ENCODE results near the gene RARB.

The RARB gene

GRCh38 chr3:25508433-25508832 lies 80.4 kb downstream of the RARB start:
- DNase-seq (ENCODE audit: low read depth in 3 of 3): no peak

- no peak for DNase-seq (ENCODE audit: low read depth in 3 of 3)
Measured at GRCh38 chr3:25508901-25509300, 80.8 kb downstream of the RARB start.

- no peak for DNase-seq (ENCODE audit: low read depth in 3 of 3)
Measured at GRCh38 chr3:25510797-25511196, 82.7 kb downstream of the RARB start.

DNA sequence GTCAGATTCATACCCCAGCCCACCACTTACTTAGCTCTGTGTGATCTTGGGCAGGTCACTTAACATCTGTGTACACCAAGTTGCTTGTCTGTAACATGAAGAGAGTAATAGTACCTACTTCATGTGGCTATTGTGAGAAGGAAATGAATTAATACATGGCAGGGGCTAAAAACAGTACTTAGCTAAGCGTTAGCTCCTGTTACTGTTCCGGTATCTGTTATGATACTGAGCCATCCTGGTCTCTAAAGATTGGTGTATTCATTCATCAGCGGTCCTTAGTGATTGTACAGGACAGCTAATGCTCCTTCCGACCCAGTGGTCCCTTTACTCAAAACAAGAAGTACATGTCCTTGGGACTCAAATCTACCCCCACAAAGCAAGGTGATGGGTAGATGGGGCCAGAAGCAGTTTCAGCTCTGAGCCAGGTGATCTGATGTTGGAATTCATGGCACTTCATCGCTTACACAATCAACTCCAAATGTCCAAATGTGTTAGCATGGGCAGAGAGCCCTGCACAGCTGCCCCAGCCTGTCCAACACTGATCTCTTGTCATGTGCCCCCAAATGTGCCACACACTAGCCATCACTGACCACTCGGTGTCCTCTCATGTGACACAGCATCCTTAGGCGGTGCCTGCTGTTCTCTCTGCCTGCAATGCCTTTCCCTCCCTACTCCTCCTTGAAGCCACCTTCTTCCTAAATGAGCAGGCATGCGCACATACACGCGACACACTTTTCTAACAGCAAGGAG lies 84.1 kb downstream of the RARB start:
- DNase-seq (ENCODE audit: low read depth in 3 of 3): no peak

- DNase-seq (ENCODE audit: low read depth in 3 of 3): no peak
Measured at GRCh38 chr3:25513642-25514266, 85.7 kb downstream of the RARB start.

- no peak for DNase-seq (ENCODE audit: low read depth in 3 of 3)
Measured at GRCh38 chr3:25515171-25515570, 87.1 kb downstream of the RARB start.

DNA sequence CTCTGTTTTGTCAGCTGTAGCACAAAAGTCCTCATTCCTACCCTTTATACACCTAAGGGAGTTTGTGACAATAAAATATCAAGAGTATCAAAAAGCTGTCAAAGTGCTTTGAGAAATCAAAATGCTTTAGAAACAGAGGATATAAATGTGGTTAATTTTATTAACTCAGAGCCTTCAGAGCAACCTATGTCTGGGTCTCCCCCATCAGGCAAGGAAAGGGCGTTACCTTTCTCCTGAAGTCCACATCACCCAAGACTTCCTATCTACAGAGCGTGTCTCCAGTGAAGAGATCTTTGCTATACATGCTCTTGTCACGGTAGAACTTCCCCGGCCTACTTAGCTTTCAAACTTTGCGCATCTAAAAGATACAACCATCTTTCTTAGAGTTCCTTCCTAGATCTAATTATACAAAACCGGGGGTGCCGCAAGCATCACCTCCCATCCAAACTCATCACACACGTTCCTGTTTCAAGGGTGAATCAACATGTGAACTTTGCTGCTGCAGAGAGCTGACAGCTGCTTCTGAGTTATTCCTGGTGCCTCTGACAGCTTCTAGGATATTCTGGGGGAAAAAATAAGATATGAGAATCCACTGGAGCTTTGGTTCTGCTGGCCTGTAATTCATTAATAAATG lies 93.0 kb downstream of the RARB start:
- no peak for DNase-seq (ENCODE audit: low read depth in 3 of 3)

- no peak for DNase-seq (ENCODE audit: low read depth in 3 of 3)
Measured at GRCh38 chr3:25527336-25527735, 99.3 kb downstream of the RARB start.

DNA sequence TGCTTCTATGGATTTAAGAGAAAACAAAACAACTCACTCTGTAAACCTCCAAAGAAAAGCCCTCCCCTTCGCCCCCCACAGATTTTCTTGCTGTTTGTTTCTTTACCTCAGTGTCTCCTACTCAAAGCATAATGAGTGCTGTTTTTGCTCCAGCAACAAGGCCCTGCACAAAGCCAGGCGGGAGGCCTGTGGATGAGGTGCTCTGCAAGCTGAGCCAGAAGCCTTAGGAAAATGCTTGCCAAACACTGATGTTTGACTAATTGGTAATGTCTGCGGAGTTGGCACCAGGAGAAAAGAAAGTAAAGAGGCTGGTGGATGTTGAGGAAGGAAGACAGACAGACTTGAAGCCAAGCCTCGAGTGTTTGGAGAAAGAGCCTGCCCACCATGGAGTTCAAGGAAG lies 99.7 kb downstream of the RARB start:
- DNase-seq (ENCODE audit: low read depth in 3 of 3): no peak

GRCh38 chr3:25531971-25532370 lies 103.9 kb downstream of the RARB start:
- no peak for DNase-seq (ENCODE audit: low read depth in 3 of 3)

- DNase-seq (ENCODE audit: low read depth in 3 of 3): peak; percentile 5 to 13 (median 8)
Measured at GRCh38 chr3:25532431-25533162, 104.5 kb downstream of the RARB start.

- no peak for DNase-seq (ENCODE audit: low read depth in 3 of 3)
Measured at GRCh38 chr3:25533399-25533798, 105.3 kb downstream of the RARB start.

DNA sequence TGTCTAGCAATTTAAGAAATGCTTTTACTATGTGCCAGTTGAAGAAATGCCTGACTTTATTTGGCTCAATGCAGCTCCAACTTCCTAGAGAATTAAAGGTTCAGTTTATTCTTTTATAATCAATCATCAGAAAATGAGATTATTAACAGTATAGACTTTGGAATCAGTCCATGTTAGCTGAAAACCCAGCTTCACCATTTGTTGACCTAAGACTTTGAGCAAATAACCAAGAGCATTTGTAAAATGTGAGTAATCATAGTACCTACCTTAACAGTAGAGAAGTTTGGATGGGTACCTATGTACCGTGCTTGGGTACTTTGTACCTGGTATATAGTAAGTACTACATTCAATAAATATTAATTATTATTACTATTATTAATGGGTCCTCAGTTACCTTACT lies 105.9 kb downstream of the RARB start:
- no peak for DNase-seq (ENCODE audit: low read depth in 3 of 3)

DNA sequence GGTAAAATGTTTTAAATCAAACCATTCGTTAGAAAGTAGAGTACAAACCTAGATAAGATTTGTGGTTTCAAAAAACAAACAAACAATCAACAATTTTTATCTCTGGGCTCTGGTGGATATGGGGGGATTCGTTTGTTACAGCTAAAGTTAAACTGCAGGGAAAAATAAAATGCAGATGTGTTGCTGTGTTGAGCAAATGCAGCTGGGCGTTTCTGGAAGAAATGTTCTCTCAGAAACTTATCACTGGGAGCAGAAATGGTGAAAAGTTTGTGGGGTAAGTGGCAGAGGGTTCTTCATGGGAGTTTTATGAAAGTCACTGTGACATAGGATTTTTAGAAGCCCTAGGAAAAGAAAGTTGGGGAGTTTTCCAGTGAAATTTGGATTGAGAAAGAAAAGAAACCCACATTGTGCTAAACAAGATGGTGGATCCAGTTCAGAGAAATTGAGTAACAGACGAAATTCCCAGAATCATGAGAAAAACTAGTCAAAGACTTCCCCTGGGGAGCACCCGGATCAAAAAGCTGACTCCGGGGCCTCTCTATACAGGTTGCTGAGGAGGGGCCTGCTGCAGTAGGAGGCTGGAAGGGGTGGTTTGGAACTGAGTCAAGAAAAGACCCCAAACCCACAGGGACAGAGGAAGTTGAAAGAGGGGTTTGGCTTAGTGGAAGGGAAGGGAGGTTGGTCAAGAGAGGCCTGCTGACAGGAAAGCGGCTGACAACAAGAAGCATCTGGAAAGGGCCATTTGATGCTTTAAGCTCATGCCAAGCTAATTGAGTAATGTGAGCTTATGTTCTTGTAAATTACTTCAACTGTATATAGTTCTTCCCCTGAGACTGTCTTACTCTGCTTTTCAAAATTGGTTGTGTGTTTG lies 108.7 kb downstream of the RARB start:
- DNase-seq (ENCODE audit: low read depth in 3 of 3): no peak

GRCh38 chr3:25537516-25537915 lies 109.5 kb downstream of the RARB start:
- DNase-seq (ENCODE audit: low read depth in 3 of 3): no peak

GRCh38 chr3:25540273-25540672 lies 112.2 kb downstream of the RARB start:
- DNase-seq (ENCODE audit: low read depth in 3 of 3): no peak

DNA sequence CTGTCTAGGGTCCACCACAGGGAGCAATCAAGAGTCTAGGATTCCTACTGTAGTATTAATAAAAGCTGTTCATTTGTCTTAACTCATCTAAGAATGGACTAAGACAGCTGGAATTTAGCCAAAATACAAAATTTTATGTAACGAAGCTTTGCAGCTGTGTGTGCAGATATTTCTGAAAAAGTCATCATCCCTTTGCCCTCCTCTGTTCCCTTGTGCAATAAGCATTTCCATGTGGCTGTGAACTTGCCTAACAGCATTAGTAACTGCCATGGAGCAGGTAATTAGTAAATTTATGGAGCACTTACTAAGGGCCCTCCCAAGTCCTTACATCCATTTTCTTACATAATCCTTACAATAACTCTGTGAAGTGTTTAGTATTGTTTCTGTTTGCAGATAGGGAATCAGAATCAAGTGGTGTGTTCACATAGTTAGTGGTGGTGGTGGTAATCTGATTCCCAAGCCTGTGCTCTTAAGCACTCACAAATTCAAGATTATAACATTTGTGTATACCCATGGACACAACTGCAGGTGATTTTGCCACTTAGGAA lies 114.5 kb downstream of the RARB start:
- no peak for DNase-seq (ENCODE audit: low read depth in 3 of 3)

GRCh38 chr3:25547103-25547502 lies 119.0 kb downstream of the RARB start:
- no peak for DNase-seq (ENCODE audit: low read depth in 3 of 3)

DNA sequence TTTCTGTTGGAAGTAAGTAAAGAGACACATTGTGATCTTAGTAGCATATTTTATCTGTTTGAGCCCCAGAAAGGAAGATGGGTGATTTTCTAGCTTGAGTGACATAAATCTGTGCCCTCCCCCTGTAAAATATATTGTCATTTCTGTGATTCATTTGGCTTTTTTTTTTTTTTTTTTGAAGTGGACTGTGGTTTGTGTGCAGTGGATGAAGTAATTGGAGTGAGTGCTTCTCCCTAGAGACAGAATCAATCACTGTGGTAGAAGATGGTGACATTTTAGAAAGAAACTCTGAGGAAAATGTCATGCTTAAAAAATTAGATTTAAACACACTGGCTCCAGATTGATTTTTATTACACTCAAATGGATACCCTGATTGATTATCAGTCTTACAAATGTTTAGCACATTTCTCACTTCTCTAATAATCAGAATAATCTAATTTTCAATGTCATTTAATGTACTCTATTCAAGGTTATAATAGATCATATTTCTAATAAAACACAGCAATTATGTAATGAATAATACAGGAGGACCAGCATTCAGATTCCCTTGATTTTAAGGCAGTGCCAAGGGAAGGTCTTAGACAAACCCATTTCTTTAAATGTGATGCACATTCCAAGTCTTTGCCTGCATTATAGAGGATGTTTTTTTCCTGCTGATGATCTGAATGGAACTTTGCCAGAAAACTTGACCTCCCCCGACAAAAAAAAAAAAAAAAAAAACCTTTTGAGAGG lies 120.0 kb downstream of the RARB start:
- DNase-seq (ENCODE audit: low read depth in 3 of 3): no peak

- DNase-seq (ENCODE audit: low read depth in 3 of 3): no peak
Measured at GRCh38 chr3:25548836-25549235, 120.8 kb downstream of the RARB start.

DNA sequence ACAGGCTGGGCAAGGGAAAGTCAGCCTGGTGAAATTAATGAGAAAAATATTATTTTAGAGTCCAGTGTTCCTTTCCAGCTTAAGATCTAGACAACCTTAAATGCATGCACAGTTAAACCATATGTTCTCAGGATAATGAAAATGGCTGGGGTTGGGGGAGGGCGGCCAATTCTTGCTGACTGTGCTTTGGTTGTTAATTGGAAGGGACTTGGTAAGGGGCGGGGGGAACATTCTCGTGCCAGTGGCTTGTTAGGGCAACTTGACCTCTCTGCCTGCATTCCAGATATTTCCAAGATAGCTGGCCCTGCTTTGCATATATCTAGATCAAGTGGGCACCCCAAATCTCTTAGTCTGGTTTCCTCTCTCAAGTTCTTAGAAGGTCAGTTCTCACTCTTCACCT lies 124.2 kb downstream of the RARB start:
- DNase-seq (ENCODE audit: low read depth in 3 of 3): no peak
